HepG2 (cell line): ENCODE data around the gene RBCK1. TPM values are rescaled to one million over a fixed set of nuclear protein-coding genes. Genes with fewer than 3 reads are reported as not detected.

Experiments
- ATAC-seq: fragments of 200-7000 bp; cut with Tn5 transposase; 3 replicates; pipeline ENCODE4 v1.9.1; 2020; ENCODE audit warnings: mild to moderate bottlenecking, moderate library complexity
- BruUV-seq: library from RNA; stranded (reverse); fragments of 400-500 nt; replicated peaks from 2 replicates; lab custom pipeline; 2021; lab: Mats Ljungman, UMichigan
- CTCF ChIA-PET: fragments of 300-600 bp; formaldehyde crosslinking; extraction: SDS; loops from one replicate; lab custom pipeline; 2021; ENCODE audit warnings: low total read pairs, inconsistent platforms, low intra/inter-chr PET ratio; lab: Yijun Ruan, JAX
- POLR2A ChIA-PET: fragments of 350-600 bp; sonication (Branson Sonifier 250); formaldehyde crosslinking; loops from one replicate; lab custom pipeline; 2020; ENCODE audit warnings: antibody characterized with exemption, inconsistent platforms; lab: Yijun Ruan, JAX
- DNase-seq: peaks from one replicate; pipeline ENCODE4 v3.0.0-alpha.2; 2015; ENCODE audit warnings: low spot score
- FAIRE-seq: peaks from 3 replicates; lab custom pipeline; 2011; peaks lifted over from hg19 to GRCh38; lab: Jason Lieb, UNC
- H2AFZ ChIP-seq: one replicate; pipeline ENCODE4 v1.6.1; 2011; ENCODE audit warnings: low read length, inconsistent platforms
- H3K27ac ChIP-seq: fragments of 300-600 bp; 3 replicates; pipeline ENCODE4 v1.8.0; 2011; ENCODE audit warnings: mixed run types, mild to moderate bottlenecking, mixed read lengths, low read length, inconsistent platforms; ENCODE audit not compliant: insufficient read depth; ENCODE audit errors: extremely low read length
- H3K27me3 ChIP-seq, 2 experiments: fragments of 200-600 bp in 1 of 2; 2 replicates in 1 of 2; 3 replicates in 1 of 2; pipeline versions ENCODE4 v1.6.0 to v1.8.0; 2011; ENCODE audit warnings: low read length in 2 of 2, mild to moderate bottlenecking in 2 of 2, moderate library complexity in 2 of 2, inconsistent platforms in 1 of 2; ENCODE audit not compliant: insufficient read depth in 2 of 2, control insufficient read depth in 1 of 2
- H3K36me3 ChIP-seq, 2 experiments: fragments of 200-600 bp in 1 of 2; replicated peaks in 1 of 2; 2 replicates in 1 of 2; 3 replicates in 1 of 2; pipeline versions ENCODE4 v1.5.1 to v1.8.0; 2011; ENCODE audit warnings: low read length in 2 of 2, inconsistent platforms in 1 of 2; ENCODE audit not compliant: insufficient read depth in 2 of 2, control insufficient read depth in 1 of 2
- H3K4me1 ChIP-seq: 2 replicates; pipeline ENCODE4 v1.5.1; 2012; ENCODE audit warnings: low read length, inconsistent platforms; ENCODE audit not compliant: insufficient read depth
- H3K4me2 ChIP-seq: 2 replicates; pipeline ENCODE4 v1.6.0; 2011; ENCODE audit warnings: low read depth, low read length, inconsistent platforms
- H3K4me3 ChIP-seq, 3 experiments: fragments of 200-600 bp in 1 of 3; sonication (generic), shearing (Covaris generic) in 1 of 3; replicated peaks in 1 of 3; 2 replicates each; pipeline ENCODE4 v1.5.1; 2011 to 2016; ENCODE audit warnings: low read length in 3 of 3, inconsistent platforms in 2 of 3, low read depth in 2 of 3, mild to moderate bottlenecking in 2 of 3, control low read depth in 1 of 3, mixed read lengths in 1 of 3; ENCODE audit not compliant: insufficient read depth in 1 of 3
- H3K79me2 ChIP-seq: one replicate; pipeline ENCODE4 v1.6.1; 2011; ENCODE audit warnings: low read length, inconsistent platforms; ENCODE audit not compliant: insufficient read depth
- H3K9ac ChIP-seq: 2 replicates; pipeline ENCODE4 v1.6.0; 2011; ENCODE audit warnings: mild to moderate bottlenecking, low read depth, low read length, inconsistent platforms; ENCODE audit not compliant: insufficient read depth
- H3K9me3 ChIP-seq: 2 replicates; pipeline ENCODE4 v1.5.1; 2012; ENCODE audit warnings: mild to moderate bottlenecking, low read length
- H4K20me1 ChIP-seq: 2 replicates; pipeline ENCODE4 v1.6.0; 2011; ENCODE audit warnings: inconsistent platforms, mild to moderate bottlenecking, low read length, moderate library complexity; ENCODE audit not compliant: insufficient read depth
- HES4 ChIP-seq: sonication (generic); formaldehyde crosslinking; IDR thresholded peaks from 2 replicates; pipeline ENCODE4 v1.9.0; 2021; ENCODE audit warnings: mild to moderate bottlenecking, missing genetic modification reagents, borderline replicate concordance
- IRF2 ChIP-seq: IDR thresholded peaks from 2 replicates; pipeline ENCODE4 v1.6.1; 2018; ENCODE audit warnings: missing genetic modification reagents, missing compliant biosample characterization
- MLXIP ChIP-seq: sonication (generic); formaldehyde crosslinking; IDR thresholded peaks from 2 replicates; pipeline ENCODE4 v1.9.0; 2021; ENCODE audit warnings: missing genetic modification reagents, borderline replicate concordance
- MTERF4 ChIP-seq: sonication (generic); formaldehyde crosslinking; IDR thresholded peaks from 2 replicates; pipeline ENCODE4 v1.8.0; 2023; ENCODE audit warnings: mild to moderate bottlenecking, missing genetic modification reagents
- RBM22 ChIP-seq: fragments of 200-400 bp; formaldehyde crosslinking; optimal IDR thresholded peaks from 2 replicates; pipeline ENCODE3; 2017; ENCODE audit warnings: mild to moderate bottlenecking, low read length, moderate library complexity
- SP4 ChIP-seq: sonication (generic); formaldehyde crosslinking; IDR thresholded peaks from 2 replicates; pipeline ENCODE4 v1.8.1; 2023; ENCODE audit warnings: mild to moderate bottlenecking, missing genetic modification reagents
- ZFP91 ChIP-seq: sonication (generic); formaldehyde crosslinking; IDR thresholded peaks from 2 replicates; pipeline ENCODE4 v1.9.0; 2022; ENCODE audit warnings: missing genetic modification reagents, mild to moderate bottlenecking, borderline replicate concordance
- ZNF30 ChIP-seq: sonication (generic); formaldehyde crosslinking; IDR thresholded peaks from 2 replicates; pipeline ENCODE4 v1.5.0; 2020; ENCODE audit warnings: mild to moderate bottlenecking, missing genetic modification reagents
- ZNF737 ChIP-seq: sonication (generic); formaldehyde crosslinking; IDR thresholded peaks from 2 replicates; pipeline ENCODE4 v1.5.0; 2020; ENCODE audit warnings: missing genetic modification reagents, mild to moderate bottlenecking, borderline replicate concordance
- WGBS: methylation state at CpG from one replicate; pipeline ENCODE4 v1.1.6; 2017; ENCODE audit warnings: low lambda C conversion rate; 5-methylcytosine and 5-hydroxymethylcytosine counted together
- in situ Hi-C: cut with HindIII; loops from 2 replicates; pipeline ENCODE4 v1.10.0; 2017; ENCODE audit warnings: low pct_unique_long_range_greater_than_20kb; ENCODE audit not compliant: extremely low pct_ligation_motif_present
- intact Hi-C: fragments of 100-400 bp; cut with micrococcal nuclease; formaldehyde crosslinking; loops from one replicate; pipeline ENCODE4 v1.10.0; 2022; ENCODE audit not compliant: unreplicated experiment
- polyA plus RNA-seq, 8 experiments: library from polyadenylated mRNA; depleted of rRNA in 3 of 8; stranded (reverse) in 7 of 8; unstranded in 1 of 8; fragments of >200 nt; fragmentation: Illumina TruSeq in 4 of 8; extraction: Trizol in 4 of 8; gene quantifications; 2 replicates each; pipeline versions ENCODE4 v1.2.1 to v1.2.3, GENCODE V29; 2011 to 2016; ENCODE audit warnings: low read depth in 4 of 8, missing spikeins in 1 of 8, mixed read lengths in 1 of 8; ENCODE audit not compliant: insufficient read depth in 1 of 8
- total RNA-seq, 5 experiments: library from RNA; depleted of rRNA; stranded (reverse); fragments of >200 nt; fragmentation: Illumina TruSeq; extraction: Trizol; gene quantifications; 2 replicates each; pipeline ENCODE4 v1.2.3, GENCODE V29; 2016; ENCODE audit warnings: low read depth in 1 of 5

The RBCK1 gene
- total and polyA plus RNA-seq, 2 of the 13 experiments (the other 11 are each of a cell fraction or from before 2014, with no cell fraction given) = 149 to 215 TPM

GRCh38 chr20:420721-421574 is 12.8 kb downstream of the RBCK1 start (continued):
- TF ChIP-seq ZFP91 (peak; percentile 26; the same call in 1 of the 2 replicates), SP4 (CRISPR knock-in tag) (0 out of 2 replicates have a peak, but pooled peaks have one; percentile 3), IRF2 (CRISPR knock-in tag) (no peak), MTERF4 (CRISPR knock-in tag) (no peak), RBM22 (peak; percentile 20)

- no peaks in the 10 kb centered on the region for H3K9me3 ChIP-seq
- CTCF ChIA-PET = no interaction called here
- H4K20me1 ChIP-seq = no peaks in the 10 kb centered on the region
- no peak overlapping the region for H3K9ac ChIP-seq
- no peaks in the 10 kb centered on the region for H3K4me1 ChIP-seq
- peaks cover 47 to 75% of the 10 kb centered on the region in 2 experiments for H3K36me3 ChIP-seq
- H3K4me2 ChIP-seq = no peak overlapping the region
- FAIRE-seq = no peak
- H3K79me2 ChIP-seq = no peaks in the 10 kb centered on the region
- BruUV-seq = TSS peak; percentile 41
- H3K27ac ChIP-seq = no peak overlapping the region
- intact Hi-C loops (no loop called here), in situ Hi-C loops (no loop called here)
- H3K27me3 ChIP-seq = no peaks in the 10 kb centered on the region
- no peak for ATAC-seq
- 98% methylated on average over 7 of the region's 8 CpGs for WGBS
- DNase-seq = no peak
- H2AFZ ChIP-seq = no peak overlapping the region
- POLR2A ChIA-PET = interaction anchor here (0.8 to 2.6 kb wide), 7 partner anchors 10 to 74 kb away, joined by 3 to 8 read pairs (median 6); partner anchors contain the start of genes NRSN2 and RBCK1
- no peak overlapping the region for H3K4me3 ChIP-seq
- TF ChIP-seq ZNF30 (CRISPR knock-in tag) (no peak), HES4 (CRISPR knock-in tag) (peak; percentile 41; the same call in 1 of the 2 replicates), ZNF737 (CRISPR knock-in tag) (no peak), MLXIP (CRISPR knock-in tag) (no peak)
Observed at GRCh38 chr20:421685-422250, 13.7 kb downstream of the RBCK1 start.
